Amygdala (tissue), 56 donors: Measurements from ENCODE around the gene FOXA2.

ENCODE experiments used
- DNase-seq, 56 donors: peaks; one replicate each; lab custom pipeline; 2025; lab: John Stamatoyannopoulos, UW

Gene FOXA2

GRCh38 chr20:22584922-22585785 is 782 bp upstream of the FOXA2 start:
- no peak for DNase-seq

DNA sequence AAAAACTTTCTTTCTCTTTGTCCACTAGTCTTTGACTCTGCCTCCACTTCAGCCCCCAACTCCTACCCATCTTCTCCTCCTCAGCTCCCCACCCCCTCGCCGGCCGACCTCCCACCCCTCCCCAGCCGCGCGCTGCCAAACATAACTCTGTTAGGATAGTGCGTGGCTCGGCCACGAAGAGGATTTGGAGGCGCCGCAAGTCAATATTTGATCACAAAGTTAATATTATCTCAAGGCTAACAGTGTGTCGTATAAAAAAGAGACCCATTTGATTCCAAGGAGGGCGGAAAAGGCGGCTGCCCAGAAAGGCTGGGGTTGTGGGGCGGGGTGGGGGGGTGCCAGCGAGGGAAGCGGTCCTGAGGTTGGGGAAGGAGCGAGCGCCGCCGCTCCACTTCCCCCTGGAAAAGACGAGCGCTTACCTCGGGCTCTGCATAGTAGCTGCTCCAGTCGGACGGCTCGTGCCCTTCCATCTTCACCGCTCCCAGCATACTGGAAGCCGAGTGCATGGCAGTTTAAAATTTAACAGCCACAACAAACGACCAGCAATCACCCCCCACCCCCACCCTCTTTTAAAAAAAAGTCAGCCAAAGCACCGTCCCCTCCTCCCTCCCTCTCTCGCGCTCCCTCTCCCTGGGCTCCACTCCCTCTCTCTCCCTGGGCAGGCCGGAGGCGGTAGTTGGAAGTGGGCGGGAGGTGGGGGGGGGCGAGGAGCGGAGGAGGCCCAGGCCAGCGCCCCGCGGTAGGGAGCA is 425 bp downstream of the FOXA2 start:
- no peak for DNase-seq

- no peak for DNase-seq
These were observed 1.2 kb downstream of the FOXA2 start for GRCh38 chr20:22582964-22583772.

DNA sequence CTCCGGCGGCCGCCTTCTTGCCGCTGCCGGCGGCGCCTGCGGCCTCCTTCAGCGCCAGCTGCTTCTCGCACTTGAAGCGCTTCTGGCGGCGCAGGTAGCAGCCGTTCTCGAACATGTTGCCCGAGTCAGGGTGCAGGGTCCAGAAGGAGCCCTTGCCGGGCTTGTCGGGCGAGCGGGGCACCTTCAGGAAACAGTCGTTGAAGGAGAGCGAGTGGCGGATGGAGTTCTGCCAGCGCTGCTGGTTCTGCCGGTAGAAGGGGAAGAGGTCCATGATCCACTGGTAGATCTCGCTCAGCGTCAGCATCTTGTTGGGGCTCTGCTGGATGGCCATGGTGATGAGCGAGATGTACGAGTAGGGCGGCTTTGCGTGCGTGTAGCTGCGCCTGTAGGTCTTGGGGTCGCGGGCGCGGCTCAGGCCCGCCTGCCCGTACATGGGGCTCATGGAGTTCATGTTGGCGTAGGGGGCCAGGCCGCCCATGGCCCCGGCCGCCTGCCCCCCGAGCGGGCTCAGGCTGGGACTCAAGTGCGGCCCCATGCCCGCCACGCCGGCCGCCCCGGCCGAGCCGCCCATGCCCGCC is 1.9 kb downstream of the FOXA2 start:
- DNase-seq: no peak

- no peak for DNase-seq
These were observed 2.7 kb downstream of the FOXA2 start for GRCh38 chr20:22581437-22582385.

- no peak for DNase-seq
These were observed 4.4 kb downstream of the FOXA2 start for GRCh38 chr20:22579711-22580697.

GRCh38 chr20:22579119-22579427 is 5.3 kb downstream of the FOXA2 start:
- DNase-seq: no peak

DNA sequence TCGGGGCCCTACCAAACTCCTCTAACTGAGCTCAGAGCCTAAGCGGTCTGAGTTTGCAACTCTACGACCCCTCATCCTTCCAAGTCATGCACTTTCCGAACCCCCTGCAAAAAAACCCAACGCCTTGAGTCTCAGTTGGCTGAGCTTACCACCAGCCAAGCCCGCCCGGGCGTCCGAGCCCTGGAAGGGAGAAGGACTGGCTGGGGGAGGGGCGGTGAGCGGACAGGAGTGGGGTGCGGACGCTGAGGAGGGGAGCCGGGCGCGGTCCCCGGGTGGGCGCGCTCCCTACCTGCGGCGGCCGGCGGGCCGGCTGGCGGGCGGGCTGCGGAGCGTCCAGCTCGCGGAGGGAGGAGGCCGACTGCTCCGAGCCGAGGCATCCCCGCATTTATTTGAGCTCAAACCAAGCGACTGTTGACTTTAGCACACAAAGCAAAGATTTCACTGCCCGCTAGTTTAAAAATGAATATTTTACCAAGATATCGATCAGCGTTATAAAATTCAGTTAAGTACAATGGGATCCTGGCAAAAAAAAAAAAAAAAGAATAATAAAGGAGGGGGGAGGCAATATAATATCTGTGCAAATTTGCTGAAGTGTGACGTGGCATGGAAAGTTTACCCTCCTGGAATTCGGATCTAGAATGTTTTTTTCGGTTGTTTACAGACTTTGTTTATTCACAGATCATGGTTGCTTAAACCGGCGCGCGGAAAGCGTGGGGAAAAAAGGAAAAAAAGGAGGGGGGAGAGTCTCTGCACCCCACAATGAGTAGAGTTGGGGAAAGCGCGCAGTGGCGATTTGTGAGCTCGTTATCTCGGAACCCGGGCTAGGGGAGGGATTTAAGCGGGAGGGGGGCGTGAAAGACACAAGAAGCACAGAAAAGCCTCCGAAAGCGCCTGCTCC is 5.9 kb downstream of the FOXA2 start:
- DNase-seq: no peak

GRCh38 chr20:22577515-22578220 is 6.7 kb downstream of the FOXA2 start:
- no peak for DNase-seq

DNA sequence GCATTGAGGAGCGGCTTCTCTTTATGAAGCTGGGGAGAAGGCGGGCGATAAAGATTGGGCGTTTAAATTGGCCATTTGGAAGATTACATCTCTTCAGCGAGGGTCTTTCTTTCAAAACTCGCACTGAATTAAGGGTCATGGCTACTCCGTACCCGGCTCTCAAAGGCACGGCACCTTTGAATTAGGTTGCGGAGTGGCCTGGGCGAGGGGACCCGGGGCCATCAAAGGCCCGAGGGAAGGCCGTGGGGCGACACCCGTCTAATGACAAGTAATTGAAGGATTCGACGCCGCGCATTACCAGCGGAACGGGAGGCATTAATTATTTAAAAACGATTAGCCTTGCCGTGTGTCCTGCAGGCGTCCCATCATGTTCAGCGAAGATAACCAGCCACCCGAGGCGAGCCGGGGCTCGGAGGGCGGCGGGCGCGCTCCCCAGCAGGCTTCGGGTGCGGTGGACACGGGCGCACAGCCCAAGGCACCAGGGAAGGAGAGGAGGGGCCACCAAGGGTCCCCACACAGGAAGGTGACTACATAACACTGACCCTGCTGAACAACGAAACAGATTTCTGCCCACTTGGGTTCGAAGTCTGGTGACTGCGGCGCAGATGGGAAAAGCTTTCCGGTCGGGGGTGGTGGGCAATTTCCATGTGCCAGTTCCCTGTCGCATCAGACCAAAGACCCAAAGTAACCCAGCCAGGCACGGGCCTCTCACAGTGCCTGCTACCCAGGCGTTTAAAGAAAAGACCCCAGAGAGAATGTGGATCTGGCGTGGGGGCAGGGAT is 7.4 kb downstream of the FOXA2 start:
- DNase-seq: no peak

- DNase-seq: no peak
These were observed 8.1 kb downstream of the FOXA2 start for GRCh38 chr20:22576273-22576672.

- no peak for DNase-seq
These were observed 8.6 kb downstream of the FOXA2 start for GRCh38 chr20:22575737-22576136.

DNA sequence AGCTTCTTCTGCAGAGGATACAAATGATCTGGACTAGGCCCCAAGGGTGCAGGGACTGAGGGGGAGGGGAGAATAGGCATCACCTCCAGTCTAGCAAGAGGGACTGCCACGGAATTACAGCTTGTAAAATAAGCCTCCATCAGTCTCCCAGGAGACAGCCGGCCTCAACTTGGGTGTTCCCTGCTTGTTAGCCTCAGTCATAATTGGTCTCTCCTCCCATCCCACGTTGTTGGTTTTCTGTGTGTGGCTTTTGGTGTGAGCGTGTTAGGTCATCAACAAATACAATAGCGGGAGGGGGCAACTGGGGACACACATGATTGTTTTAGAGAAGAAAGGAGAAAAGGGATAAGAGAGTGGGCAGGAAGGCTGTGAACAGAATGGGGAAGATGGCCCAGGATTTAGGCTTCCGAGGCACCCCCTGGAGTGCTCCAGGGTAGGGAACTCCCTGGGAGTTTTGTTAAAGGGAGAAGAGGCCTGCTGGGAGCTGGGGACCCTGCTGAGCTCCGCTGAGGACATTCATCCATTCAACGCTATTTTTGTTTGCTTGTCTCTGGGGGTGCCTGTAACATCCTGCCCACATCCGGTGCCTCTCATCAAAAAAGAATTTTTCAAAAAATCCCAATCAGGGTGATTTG is 9.2 kb downstream of the FOXA2 start:
- no peak for DNase-seq

DNA sequence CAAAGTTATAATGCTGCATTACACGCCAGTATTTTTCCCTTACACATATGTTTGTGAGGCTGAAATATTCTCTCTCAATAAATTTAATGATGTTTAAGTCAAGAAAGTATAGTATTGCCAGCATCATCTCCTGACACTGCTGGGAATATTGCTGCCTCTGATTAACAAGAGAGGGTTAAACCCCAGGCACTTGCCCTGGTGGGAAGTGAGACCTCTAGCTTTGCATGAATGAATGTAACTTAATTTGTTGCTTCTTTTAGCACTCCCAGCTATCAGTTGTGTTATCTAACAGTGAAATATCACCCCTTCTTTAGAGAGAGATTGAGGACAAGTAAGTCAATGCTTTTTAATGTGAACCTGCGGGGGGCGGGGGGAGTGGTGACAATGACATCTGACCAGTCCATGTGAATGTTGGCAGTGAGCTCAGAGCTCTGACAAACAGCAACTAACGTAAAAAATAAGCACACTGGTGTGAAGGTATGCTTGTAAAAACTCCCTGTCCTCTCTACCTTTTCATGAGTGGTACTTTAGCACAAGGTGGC is 9.8 kb downstream of the FOXA2 start:
- no peak for DNase-seq

DNA sequence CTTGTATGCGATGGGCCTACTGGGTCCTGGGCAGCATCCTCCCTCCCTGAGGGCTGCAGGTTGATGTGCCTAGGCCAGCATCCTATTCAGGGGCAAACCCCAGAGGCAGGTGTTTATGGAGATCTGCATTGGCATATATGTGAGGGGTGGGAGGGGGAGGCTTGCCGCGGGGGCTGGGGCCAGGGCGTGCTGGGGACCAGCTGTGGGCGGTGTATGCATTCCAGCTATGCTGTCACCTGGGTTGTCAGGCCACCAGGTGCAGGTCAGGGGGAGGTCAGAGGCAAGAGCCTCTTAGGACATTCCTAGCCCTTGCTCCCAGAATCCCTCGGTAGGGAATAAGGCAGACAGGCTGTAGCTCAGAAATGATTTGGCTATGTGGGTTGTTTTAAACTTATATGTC is 11.9 kb downstream of the FOXA2 start:
- DNase-seq: no peak
